GM19099 (cell line): Measurements from ENCODE around the gene ZNF791.

ENCODE experiments used
- POLR2A ChIP-seq: IDR thresholded peaks from 3 replicates; pipeline ENCODE4 v1.6.1; 2011; ENCODE audit warnings: low read depth; ENCODE audit not compliant: insufficient read length; ENCODE audit errors: extremely low read depth

The ZNF791 gene

GRCh38 chr19:12610540-12611360 is at the start of gene ZNF791, which contains the start of gene ZNF490:
TSS of gene ZNF791 (plus strand) at chr19:12610920. CDS start at chr19:12611080, 160 bp downstream.
TSS of gene ZNF490 (minus strand) at chr19:12610813. CDS start at chr19:12610680, 133 bp downstream.
- TF ChIP-seq POLR2A: peak; percentile 92

- TF ChIP-seq POLR2A: no peak
These were observed 46.6 kb upstream of the ZNF791 start for GRCh38 chr19:12564016-12564664.

- TF ChIP-seq POLR2A: no peak
These were observed 42.8 kb upstream of the ZNF791 start for GRCh38 chr19:12567951-12568350.

- no peak for TF ChIP-seq POLR2A
These were observed 36.7 kb upstream of the ZNF791 start for GRCh38 chr19:12574036-12574435.

GRCh38 chr19:12578641-12579040 is 32.1 kb upstream of the ZNF791 start:
- no peak for TF ChIP-seq POLR2A

GRCh38 chr19:12580180-12580694 is 30.5 kb upstream of the ZNF791 start:
- TF ChIP-seq POLR2A: no peak

- TF ChIP-seq POLR2A: no peak
These were observed 29.6 kb upstream of the ZNF791 start for GRCh38 chr19:12581100-12581499.

GRCh38 chr19:12596485-12596884 is 14.2 kb upstream of the ZNF791 start:
- TF ChIP-seq POLR2A: no peak

GRCh38 chr19:12596927-12597548 is 13.7 kb upstream of the ZNF791 start:
- TF ChIP-seq POLR2A: no peak

- no peak for TF ChIP-seq POLR2A
These were observed 13.1 kb upstream of the ZNF791 start for GRCh38 chr19:12597594-12597993.

GRCh38 chr19:12603714-12604113 is 7.0 kb upstream of the ZNF791 start:
- no peak for TF ChIP-seq POLR2A

GRCh38 chr19:12606796-12607195 is 3.9 kb upstream of the ZNF791 start:
- TF ChIP-seq POLR2A: no peak

- no peak for TF ChIP-seq POLR2A
These were observed 3.1 kb upstream of the ZNF791 start for GRCh38 chr19:12607631-12608030.

GRCh38 chr19:12611361-12611699 is 610 bp downstream of the ZNF791 start:
- TF ChIP-seq POLR2A: no peak

- no peak for TF ChIP-seq POLR2A
These were observed 6.9 kb downstream of the ZNF791 start for GRCh38 chr19:12617646-12618045.

GRCh38 chr19:12623361-12624031 is 12.8 kb downstream of the ZNF791 start:
- no peak for TF ChIP-seq POLR2A

GRCh38 chr19:12626958-12627357 is 16.2 kb downstream of the ZNF791 start:
- no peak for TF ChIP-seq POLR2A
